Activated naive CD8-positive, alpha-beta T cell treated with anti-CD3 and anti-CD28 coated beads, Interleukin-2, amount 50 U/mL, for 16 hours (primary cell): Measurements from ENCODE around the gene CTSL.
"Not testable (repeated sequence)": the region's sequence is repeated elsewhere in the genome, so short reads cannot be mapped to it uniquely, and the experiment has no call there.

Experiments
- DNase-seq: peaks from one replicate; pipeline ENCODE4 v3.0.0-alpha.2; 2020; ENCODE audit warnings: low read depth, low spot score

Gene CTSL

DNA sequence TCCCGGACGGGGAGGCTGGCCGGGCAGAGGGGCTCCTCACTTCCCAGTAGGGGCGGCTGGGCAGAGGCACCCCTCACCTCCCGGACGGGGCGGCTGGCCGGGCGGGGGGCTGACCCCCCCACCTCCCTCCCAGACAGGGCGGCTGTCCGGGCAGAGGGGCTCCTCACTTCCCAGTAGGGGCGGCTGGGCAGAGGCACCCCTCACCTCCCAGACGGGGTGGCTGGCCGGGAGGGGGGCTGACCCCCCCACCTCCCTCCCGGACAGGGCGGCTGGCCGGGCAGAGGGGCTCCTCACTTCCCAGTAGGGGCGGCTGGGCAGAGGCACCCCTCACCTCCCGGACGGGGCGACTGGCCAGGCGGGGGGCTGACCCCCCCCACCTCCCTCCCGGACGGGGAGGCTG is 32.4 kb downstream of the CTSL start:
- not testable (repeated sequence) for DNase-seq

DNA sequence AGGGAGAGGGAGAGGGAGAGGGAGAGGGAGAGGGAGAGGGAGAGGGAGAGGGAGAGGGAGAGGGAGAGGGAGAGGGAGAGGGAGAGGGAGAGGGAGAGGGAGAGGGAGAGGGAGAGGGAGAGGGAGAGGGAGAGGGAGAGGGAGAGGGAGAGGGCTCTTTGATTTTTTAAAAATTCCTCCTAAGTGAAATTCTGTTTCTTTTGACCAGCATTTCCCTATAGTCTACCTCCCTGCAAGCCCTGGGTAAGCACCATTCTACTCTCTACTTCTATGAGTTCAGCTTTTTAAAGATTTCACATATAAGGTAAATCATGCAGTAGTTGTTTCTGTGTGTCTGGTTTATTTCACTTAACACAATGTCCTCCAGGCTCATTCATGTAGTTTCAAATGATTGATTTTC is 34.1 kb downstream of the CTSL start:
- not testable (repeated sequence) for DNase-seq

DNA sequence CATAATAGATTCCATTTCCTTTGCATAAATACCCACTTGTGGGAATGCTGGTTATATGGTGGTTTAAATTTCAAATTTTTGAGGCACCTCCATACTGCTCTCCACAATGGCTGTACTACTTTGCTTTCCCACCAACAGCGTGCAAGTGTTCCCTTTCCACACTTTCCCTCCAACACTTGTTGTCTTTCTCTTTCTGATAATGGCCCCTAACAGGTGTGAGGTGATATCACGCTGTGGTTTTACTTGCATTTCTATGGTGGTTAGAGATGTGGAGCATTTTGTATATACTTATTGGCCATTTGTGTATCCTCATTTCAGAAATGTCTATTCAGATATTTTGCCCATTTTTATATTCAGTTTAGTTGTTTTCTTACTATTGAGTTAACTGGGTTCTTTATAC is 34.6 kb downstream of the CTSL start:
- no peak for DNase-seq

DNA sequence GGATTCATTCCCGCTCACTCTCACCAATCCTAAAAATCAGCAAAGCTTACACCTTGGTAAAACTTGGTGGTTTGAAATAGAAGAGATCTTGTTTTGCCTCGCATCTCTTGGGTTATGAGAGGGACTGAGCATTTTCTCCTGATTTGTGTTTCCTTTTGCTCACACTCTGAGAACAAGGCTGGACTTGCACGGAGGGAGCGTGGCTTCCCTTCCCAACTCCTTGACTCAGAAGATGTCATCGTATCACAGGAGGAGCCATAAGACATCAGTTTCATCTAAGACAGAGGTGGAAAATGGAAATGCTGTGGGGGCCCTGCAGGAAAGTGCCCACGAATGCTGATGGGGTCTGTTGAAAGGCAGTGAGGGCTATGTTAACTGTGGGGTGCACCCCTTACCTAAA is 37.4 kb downstream of the CTSL start:
- DNase-seq: no peak

DNA sequence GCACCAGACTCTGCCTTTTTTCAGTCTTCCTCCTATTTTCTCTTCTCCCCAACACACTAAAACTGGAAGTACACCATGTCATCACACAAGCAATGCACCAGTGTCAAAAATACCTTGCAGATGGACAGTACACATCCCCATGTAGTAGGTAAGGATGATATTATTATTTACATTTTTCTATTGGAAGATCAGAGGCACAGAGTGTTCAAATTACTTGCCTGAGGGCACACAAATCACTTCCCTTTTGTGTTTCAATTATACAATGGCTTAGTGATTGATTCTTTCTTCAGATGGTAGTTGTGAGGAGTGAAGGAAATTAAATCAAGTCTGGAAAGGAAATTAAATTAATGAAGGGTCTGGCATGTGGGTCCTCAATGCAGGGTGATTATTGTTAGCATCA is 39.6 kb downstream of the CTSL start:
- DNase-seq: no peak

DNA sequence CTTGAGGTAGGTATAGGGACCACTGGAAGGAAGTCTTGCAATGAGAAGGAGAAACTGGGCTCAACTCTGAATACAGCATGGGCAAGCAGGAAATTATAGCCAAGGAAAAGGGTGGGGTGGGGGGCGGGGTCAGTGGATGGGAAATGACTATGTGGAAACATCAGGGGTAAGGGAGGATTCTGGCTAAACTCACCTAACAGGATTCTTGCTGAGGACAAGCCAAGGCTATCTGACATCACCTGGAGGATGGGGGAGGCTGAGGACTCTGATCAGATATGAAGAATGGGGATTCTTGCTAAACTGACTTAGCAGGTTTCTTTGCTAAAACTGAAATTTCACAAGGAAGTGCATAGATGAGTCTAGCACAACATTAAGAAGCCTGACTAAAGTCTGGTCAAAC is 40.8 kb downstream of the CTSL start:
- no peak for DNase-seq

DNA sequence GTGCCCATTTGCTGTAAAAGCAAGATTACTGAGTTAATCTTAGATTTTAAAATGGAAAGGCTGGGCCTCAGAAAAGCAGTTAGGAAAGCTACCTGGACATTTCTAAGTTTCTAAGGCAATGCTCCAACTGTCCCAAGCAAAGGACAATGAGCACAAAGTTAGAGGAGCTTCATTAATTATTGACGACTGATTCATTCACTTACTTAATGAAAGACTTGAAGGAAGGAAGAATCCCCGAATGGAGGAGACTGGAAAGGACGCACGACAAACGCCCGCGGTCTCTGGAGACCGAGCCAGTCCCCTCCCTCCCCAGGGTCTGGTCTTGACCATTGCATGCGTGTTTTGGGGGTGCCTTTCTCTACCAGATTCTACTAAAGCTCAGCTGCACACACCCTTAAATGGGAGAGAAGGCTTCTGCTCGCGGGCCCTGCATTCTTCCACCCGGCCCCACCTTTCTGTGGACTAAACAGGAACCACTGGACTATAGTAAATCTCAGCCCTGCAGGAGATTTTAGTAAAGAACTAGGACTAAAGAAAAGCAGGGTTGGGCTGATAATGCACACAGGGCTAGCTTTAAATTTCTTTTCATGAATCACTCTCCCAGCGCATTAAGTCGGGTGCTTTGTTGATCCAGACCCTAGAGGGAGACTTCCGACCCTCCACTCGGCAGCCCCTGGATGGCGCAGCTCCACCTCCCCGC is 44.8 kb downstream of the CTSL start:
- DNase-seq: no peak

DNA sequence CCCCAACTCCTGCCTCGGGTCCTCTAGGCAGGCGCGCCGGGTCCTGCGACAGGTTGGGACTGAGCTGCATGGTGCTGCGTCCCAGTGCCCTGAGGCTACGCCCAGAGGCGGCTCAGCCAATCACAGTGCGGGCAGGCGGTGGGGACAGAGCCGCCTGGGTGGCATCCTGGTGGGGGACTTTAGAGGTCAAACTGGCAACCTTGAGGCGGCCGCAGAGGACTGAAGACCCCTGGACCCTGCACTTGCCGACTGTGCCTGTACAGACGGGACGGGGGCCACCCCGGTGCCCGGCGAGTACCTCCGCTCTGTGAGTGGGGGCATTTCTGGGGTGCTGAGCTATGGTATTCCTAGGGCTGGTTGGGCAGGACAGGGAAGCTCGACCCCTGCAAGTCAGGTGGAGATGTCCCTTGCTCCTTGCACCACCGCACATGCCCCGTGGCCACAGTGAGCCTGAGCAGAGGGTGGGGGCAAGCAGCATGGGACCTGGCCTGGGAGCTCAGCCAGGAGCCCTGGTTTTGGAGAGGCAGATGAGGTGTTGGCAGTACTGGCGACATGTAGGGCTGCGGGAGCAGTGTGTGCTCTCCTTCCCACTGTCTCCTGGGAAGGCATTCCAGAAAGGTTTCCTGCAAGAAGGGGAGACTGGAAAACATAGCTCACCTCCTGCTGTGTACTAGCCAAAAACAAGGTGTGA is 45.5 kb downstream of the CTSL start:
- DNase-seq: no peak

DNA sequence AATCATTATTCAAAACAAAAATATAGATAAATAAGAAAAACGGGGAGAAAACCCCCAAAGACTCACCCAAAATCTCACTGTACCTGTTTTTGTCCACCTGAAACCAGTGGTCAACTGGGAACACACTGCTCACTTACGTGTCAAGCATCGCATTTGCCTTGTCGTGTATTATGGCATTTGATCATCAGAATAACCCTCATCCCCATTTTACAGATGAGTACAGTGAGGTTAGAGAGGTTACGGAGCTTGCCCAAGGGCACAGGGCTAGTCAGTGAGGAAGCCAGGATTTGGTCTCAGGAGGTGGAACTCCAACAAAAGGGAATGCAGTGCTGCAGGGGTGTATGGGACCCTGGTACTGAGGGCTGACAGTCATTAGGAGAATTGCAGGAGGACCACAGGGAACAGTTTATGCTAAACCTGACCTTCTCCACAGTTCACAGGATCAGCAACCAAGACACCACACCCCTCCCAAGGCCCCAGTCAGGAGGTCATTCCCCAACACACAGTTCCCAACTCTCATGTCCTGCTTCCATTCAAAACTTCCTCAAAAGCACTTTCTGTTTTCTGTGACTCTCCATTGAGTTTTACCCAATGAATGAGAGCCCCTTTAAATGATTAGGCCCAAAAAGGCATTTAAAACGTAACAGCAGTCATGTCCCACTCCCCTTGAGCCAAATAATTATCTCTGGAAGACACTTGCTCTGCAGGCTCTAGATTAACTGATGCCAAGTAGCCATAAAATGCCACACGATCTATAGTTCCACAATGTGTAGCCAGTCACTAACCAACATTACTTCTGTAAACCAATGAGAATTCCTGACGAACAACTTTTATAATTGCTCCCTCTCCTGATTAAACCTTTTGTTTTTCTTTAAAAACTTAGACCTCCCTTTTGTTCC is 50.8 kb downstream of the CTSL start:
- DNase-seq: no peak

DNA sequence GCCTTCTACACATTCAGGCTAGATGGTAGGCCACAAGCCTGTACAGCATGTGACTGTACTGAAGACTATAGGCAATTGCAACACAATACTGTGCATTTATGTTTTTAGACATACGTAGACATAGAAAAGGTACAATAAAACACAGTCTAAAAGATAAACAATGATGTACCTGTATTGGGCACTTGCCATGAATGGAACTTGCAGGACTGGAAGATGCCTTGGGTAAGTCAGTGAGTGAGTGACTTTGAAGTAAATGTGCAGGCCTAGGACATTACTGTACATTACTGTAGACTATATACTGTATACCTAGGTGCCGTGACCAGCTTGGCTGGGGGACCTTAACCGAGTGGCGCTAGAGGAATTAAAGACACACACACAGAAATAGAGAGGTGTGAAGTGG is 53.1 kb downstream of the CTSL start:
- DNase-seq: no peak
